Lower lobe of right lung (tissue), 2 donors: ENCODE data around the gene C20orf204. TPM values are rescaled to one million over a fixed set of nuclear protein-coding genes. Genes with fewer than 3 reads are reported as not detected.

ENCODE experiments used
- ATAC-seq, 2 donors: fragments of 200-7000 bp; cut with Tn5 transposase; one replicate each; pipeline ENCODE4 v1.9.1; 2020 to 2022; ENCODE audit warnings: mild to moderate bottlenecking in 2 of 2, moderate library complexity in 2 of 2
- DNase-seq: peaks from one replicate; pipeline ENCODE4 v3.0.0-alpha.2; 2020
- H3K27ac ChIP-seq: fragments of 200-600 bp; one replicate; pipeline ENCODE4 v1.8.0; 2022
- H3K27me3 ChIP-seq: fragments of 200-600 bp; one replicate; pipeline ENCODE4 v1.8.0; 2022; ENCODE audit warnings: low read depth
- H3K36me3 ChIP-seq: fragments of 200-600 bp; one replicate; pipeline ENCODE4 v1.8.0; 2022; ENCODE audit warnings: mild to moderate bottlenecking
- H3K4me1 ChIP-seq: fragments of 200-600 bp; one replicate; pipeline ENCODE4 v1.8.0; 2022
- H3K4me3 ChIP-seq: fragments of 200-600 bp; one replicate; pipeline ENCODE4 v1.8.0; 2022; ENCODE audit warnings: mild to moderate bottlenecking
- H3K9me3 ChIP-seq: fragments of 200-600 bp; one replicate; pipeline ENCODE4 v1.8.0; 2022
- intact Hi-C: fragments of 100-400 bp; cut with DNase I; formaldehyde crosslinking; loops from one replicate; pipeline ENCODE4 v1.11.0; 2022
- total RNA-seq: library from RNA; stranded (reverse); fragmentation: NEBNext Ultra II Directional; extraction: Animal tissue kit (Norgen Biotek cat#: 25700); gene quantifications from one replicate; pipeline ENCODE4 v1.2.1, GENCODE V29; 2021
- TF ChIP-seq, protein P1 (sequence below): fragments of 200-600 bp; IDR thresholded peaks from one replicate; pipeline ENCODE4 v1.8.0; 2022; ENCODE audit warnings: antibody characterized with exemption, mild to moderate bottlenecking
- donor health status: DM: no; HTN: yes; CAD: no; lungs with severe emphysema.

The C20orf204 gene
- total RNA-seq, 1 donor from 2014 or later = 1.2 TPM

DNA sequence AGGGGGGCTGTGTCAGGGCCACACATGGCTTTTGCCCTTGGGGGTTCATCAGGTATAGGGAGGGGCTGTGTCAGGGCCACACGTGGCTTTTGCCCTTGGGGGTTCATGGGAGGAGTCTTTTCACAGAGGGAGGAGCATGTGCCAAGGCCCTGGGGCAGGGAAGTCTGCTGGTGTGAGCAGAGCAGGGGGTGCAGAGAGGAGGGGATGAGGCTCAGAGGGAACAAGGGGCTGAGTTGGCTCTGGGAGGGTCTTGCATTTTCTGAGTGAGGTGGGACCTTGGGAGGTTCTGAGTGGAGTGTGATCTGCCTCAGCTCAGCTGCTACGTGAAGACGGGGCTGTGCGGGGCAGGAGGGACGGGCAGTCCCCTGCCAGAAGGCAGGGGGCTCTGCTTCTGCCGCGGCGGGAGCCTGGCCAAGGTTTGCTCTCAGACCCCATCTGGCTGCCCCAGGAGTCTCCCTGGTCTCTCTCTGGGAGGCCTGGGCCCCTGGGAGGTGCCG, 19.5 kb downstream of the C20orf204 start:
- DNase-seq = no peak
- H3K9me3 ChIP-seq = no peaks in the 10 kb centered on the region
- H3K27ac ChIP-seq = peak overlapping the region; percentile 87
- H3K27me3 ChIP-seq = peaks cover 50% of the 10 kb centered on the region
- H3K4me3 ChIP-seq = peak overlapping the region; percentile 41
- intact Hi-C loops = no loop called here
- no peaks in the 10 kb centered on the region for H3K36me3 ChIP-seq
- ATAC-seq = no peak
- TF ChIP-seq, protein P1, sequence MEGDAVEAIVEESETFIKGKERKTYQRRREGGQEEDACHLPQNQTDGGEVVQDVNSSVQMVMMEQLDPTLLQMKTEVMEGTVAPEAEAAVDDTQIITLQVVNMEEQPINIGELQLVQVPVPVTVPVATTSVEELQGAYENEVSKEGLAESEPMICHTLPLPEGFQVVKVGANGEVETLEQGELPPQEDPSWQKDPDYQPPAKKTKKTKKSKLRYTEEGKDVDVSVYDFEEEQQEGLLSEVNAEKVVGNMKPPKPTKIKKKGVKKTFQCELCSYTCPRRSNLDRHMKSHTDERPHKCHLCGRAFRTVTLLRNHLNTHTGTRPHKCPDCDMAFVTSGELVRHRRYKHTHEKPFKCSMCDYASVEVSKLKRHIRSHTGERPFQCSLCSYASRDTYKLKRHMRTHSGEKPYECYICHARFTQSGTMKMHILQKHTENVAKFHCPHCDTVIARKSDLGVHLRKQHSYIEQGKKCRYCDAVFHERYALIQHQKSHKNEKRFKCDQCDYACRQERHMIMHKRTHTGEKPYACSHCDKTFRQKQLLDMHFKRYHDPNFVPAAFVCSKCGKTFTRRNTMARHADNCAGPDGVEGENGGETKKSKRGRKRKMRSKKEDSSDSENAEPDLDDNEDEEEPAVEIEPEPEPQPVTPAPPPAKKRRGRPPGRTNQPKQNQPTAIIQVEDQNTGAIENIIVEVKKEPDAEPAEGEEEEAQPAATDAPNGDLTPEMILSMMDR = no peak
- H3K4me1 ChIP-seq = peaks cover 50% of the 10 kb centered on the region

DNA sequence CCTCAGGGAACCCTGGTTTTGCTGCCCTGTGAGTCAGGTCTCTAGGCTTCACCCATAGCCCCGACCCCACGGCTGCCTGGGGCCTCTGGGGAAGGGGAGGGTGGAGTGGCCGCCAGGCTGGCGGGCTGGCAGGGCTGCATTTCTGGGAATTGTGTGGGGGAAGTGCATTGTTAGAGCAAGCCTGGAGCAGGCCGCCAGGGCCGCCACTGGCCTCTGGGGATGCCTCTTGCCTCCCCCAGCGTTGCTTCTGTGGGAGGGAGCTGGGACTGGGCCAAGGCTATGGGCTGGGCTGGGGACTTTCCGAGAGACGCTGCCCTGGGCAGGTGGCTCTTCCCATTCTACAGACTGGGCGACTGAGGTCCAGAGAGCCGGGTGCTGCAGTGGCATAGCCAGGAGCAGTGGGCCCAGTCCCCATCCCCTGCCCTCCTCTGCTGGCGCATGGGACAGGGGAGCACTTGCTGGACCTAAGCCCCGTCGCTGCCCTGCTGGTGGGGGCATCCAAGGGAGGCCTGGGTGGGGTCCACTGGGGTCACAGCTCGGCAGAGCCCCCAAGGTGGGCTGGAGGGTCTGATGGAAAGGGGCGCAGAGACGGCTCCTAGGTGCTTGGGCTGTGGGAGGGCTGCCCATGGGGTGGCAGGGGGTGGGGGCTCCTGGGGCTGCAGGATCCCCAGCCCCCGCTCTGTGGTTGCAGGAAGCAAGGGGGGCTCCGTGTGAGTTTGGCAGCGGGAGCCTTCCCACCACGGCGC, 20.1 kb downstream of the C20orf204 start:
- no peaks in the 10 kb centered on the region for H3K36me3 ChIP-seq
- TF ChIP-seq, protein P1 = no peak
- ATAC-seq (peak; percentile 14 to 31), DNase-seq (peak; percentile 68)
- peaks cover 50% of the 10 kb centered on the region for H3K4me1 ChIP-seq
- H3K27me3 ChIP-seq = peaks cover 44% of the 10 kb centered on the region
- H3K9me3 ChIP-seq = no peaks in the 10 kb centered on the region
- intact Hi-C loops = no loop called here
- peak overlapping the region; percentile 87 for H3K27ac ChIP-seq
- H3K4me3 ChIP-seq = peak overlapping the region; percentile 41

DNA sequence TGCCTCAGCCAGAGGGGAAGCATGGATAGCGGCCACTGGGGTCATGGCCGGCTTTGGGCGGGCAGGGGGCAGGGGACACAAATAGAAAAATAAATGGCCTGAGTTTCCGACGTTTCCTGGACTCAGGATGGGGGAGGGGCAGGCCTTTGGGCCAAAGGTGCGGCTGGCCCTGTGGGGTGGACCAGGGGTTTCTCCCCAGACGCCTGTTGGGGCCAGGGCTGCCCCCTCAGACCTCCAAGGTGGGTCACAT, 20.6 kb downstream of the C20orf204 start:
- ATAC-seq = no peak
- Histone ChIP-seq H3K9me3 (no peaks in the 10 kb centered on the region), H3K36me3 (no peaks in the 10 kb centered on the region), H3K27me3 (peaks cover 39% of the 10 kb centered on the region), H3K27ac (peak overlapping the region; percentile 87), H3K4me3 (peak overlapping the region; percentile 41), H3K4me1 (peaks cover 50% of the 10 kb centered on the region)
- TF ChIP-seq, protein P1 = no peak
- DNase-seq = no peak
- intact Hi-C loops = no loop called here

DNA sequence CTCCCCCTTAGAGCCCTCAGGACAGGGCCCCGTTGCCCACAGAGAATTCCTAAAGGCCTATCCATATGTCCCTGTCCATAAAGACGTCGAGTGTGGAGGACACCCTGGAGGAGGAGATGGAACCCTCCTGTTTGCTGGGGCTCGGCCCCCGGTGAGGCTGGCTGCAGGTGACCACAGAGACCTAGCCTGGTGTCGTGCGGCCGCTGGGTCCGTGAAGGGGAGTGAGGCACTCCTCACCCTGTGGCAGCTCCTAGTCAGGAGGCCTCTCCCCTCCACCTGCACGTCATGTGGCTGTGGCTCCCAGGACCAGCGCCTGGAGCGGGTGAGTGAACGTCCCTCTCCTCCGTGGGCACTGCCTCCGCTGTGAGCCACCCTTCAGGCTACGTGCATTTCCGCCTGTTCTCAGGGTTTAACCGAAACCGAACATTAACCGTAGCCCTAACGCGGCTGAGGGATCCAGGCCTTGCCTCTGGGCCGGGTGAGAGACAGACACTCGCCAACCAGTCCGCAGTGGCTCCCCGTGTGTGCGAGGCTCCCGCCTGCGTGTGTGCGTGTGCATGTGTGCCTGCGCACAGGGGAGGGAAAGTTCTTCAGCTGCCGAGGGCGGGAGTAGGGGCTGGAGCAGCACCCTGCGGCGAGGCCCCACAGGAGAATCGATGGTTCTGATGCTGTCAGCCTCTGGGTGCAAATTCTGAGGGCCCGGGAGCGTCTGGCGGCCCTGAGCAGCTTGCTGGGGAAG, 21.1 kb downstream of the C20orf204 start:
- Histone ChIP-seq H3K27ac (peak overlapping the region; percentile 87), H3K4me3 (peak overlapping the region; percentile 41), H3K36me3 (no peaks in the 10 kb centered on the region), H3K9me3 (no peaks in the 10 kb centered on the region), H3K27me3 (peaks cover 34% of the 10 kb centered on the region), H3K4me1 (peaks cover 50% of the 10 kb centered on the region)
- ATAC-seq = no peak
- intact Hi-C loops = no loop called here
- TF ChIP-seq, protein P1 = no peak
- peak; percentile 45 for DNase-seq

DNA sequence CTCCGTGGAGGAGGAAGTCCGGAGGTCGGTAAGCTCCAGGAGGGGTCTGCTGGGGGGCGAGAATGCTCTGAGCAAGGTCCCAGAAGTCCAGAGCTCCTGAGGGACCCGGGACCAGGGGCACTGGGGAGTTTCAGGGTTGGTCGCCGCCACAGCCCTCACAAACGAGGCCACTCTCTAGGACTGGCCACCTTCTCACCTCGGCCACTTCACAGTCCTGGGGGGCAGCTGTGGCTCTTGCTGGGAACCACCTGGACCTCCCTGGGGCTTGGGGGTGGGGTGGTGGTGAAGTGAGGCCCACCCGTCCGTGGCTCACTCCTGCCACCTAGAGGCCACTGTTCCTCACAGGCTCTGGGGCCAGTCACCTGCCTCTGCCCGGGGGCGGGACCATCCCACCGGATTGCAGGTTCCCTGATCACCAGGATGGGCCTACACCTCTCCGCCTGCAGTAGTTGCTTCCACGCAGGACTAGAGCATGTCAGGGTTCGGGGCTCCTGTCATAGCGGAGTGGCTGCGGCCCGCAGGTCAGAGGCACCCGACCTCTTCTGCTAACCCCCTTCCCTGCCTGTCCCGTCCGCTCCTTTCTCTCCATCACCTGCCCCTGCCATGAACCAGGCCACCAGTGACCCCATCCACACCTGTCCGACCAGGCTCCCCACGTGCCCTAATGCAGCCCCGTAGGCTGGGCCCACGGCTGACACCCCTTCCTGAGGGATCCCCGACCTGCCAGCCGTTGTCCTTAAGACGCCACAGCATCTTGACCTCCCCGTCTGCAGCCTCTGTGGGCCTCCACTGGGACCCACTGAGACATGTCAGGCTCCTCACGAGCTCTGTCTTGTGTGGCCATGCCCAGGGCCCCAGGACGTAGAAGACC, 21.9 kb downstream of the C20orf204 start:
- intact Hi-C loops = no loop called here
- ATAC-seq (peak; percentile 76 to 77), DNase-seq (peak; percentile 84)
- peak overlapping the region; percentile 87 for H3K27ac ChIP-seq
- H3K9me3 ChIP-seq = no peaks in the 10 kb centered on the region
- peaks cover 28% of the 10 kb centered on the region for H3K27me3 ChIP-seq
- TF ChIP-seq, protein P1 = peak; percentile 91
- no peaks in the 10 kb centered on the region for H3K36me3 ChIP-seq
- H3K4me1 ChIP-seq = peaks cover 49% of the 10 kb centered on the region
- peak overlapping the region; percentile 41 for H3K4me3 ChIP-seq
